ENCODE results near the gene STX4.
"Not testable (repeated sequence)": the region's sequence is repeated elsewhere in the genome, so short reads cannot be mapped to it uniquely, and the experiment has no call there.

The STX4 gene

GRCh38 chr16:31008149-31008548 is 25.2 kb upstream of the STX4 start:
- no peaks in the 10 kb centered on the region for H3K36me3 ChIP-seq (ENCODE audit: control insufficient read depth in 1 of 2, insufficient read depth in 2 of 2, low read length in 2 of 2)
- H3K4me3 ChIP-seq (ENCODE audit: low read depth in 1 of 2, low read length in 2 of 2): no peak overlapping the region
- H3K9ac ChIP-seq (ENCODE audit: low read depth in 1 of 2, low read length in 2 of 2): no peak overlapping the region
- H3K27ac ChIP-seq (ENCODE audit: low read depth, low read length): no peak overlapping the region
- peaks cover 35 to 38% of the 10 kb centered on the region in 2 donors for H3K27me3 ChIP-seq (ENCODE audit: control insufficient read depth in 1 of 2, insufficient read depth in 2 of 2, low read length in 2 of 2)
- no peaks in the 10 kb centered on the region for H3K4me1 ChIP-seq (ENCODE audit: control insufficient read depth in 1 of 2, insufficient read depth in 2 of 2, low read length in 2 of 2)
- H3K9me3 ChIP-seq (ENCODE audit: control insufficient read depth in 1 of 2, low read length in 2 of 2): no peaks in the 10 kb centered on the region

GRCh38 chr16:31008551-31008950 is 24.8 kb upstream of the STX4 start:
- no peaks in the 10 kb centered on the region for H3K9me3 ChIP-seq (ENCODE audit: control insufficient read depth in 1 of 2, low read length in 2 of 2)
- no peak overlapping the region for H3K9ac ChIP-seq (ENCODE audit: low read depth in 1 of 2, low read length in 2 of 2)
- no peaks in the 10 kb centered on the region for H3K36me3 ChIP-seq (ENCODE audit: control insufficient read depth in 1 of 2, insufficient read depth in 2 of 2, low read length in 2 of 2)
- H3K4me3 ChIP-seq (ENCODE audit: low read depth in 1 of 2, low read length in 2 of 2): no peak overlapping the region
- no peaks in the 10 kb centered on the region for H3K4me1 ChIP-seq (ENCODE audit: control insufficient read depth in 1 of 2, insufficient read depth in 2 of 2, low read length in 2 of 2)
- peaks cover 35 to 38% of the 10 kb centered on the region in 2 donors for H3K27me3 ChIP-seq (ENCODE audit: control insufficient read depth in 1 of 2, insufficient read depth in 2 of 2, low read length in 2 of 2)
- H3K27ac ChIP-seq (ENCODE audit: low read depth, low read length): no peak overlapping the region

GRCh38 chr16:31009120-31009519 is 24.2 kb upstream of the STX4 start:
- Histone ChIP-seq H3K36me3 (ENCODE audit: control insufficient read depth in 1 of 2, insufficient read depth in 2 of 2, low read length in 2 of 2) (no peaks in the 10 kb centered on the region), H3K9ac (ENCODE audit: low read depth in 1 of 2, low read length in 2 of 2) (no peak overlapping the region), H3K4me3 (ENCODE audit: low read depth in 1 of 2, low read length in 2 of 2) (no peak overlapping the region), H3K27me3 (ENCODE audit: control insufficient read depth in 1 of 2, insufficient read depth in 2 of 2, low read length in 2 of 2) (peaks cover 35 to 38% of the 10 kb centered on the region in 2 donors), H3K27ac (ENCODE audit: low read depth, low read length) (no peak overlapping the region), H3K9me3 (ENCODE audit: control insufficient read depth in 1 of 2, low read length in 2 of 2) (no peaks in the 10 kb centered on the region), H3K4me1 (ENCODE audit: control insufficient read depth in 1 of 2, insufficient read depth in 2 of 2, low read length in 2 of 2) (no peaks in the 10 kb centered on the region)

GRCh38 chr16:31009894-31010584 is 23.3 kb upstream of the STX4 start:
- H3K36me3 ChIP-seq (ENCODE audit: control insufficient read depth in 1 of 2, insufficient read depth in 2 of 2, low read length in 2 of 2): no peaks in the 10 kb centered on the region
- no peaks in the 10 kb centered on the region for H3K9me3 ChIP-seq (ENCODE audit: control insufficient read depth in 1 of 2, low read length in 2 of 2)
- H3K27ac ChIP-seq (ENCODE audit: low read depth, low read length): no peak overlapping the region
- no peak overlapping the region for H3K9ac ChIP-seq (ENCODE audit: low read depth in 1 of 2, low read length in 2 of 2)
- no peaks in the 10 kb centered on the region for H3K4me1 ChIP-seq (ENCODE audit: control insufficient read depth in 1 of 2, insufficient read depth in 2 of 2, low read length in 2 of 2)
- no peak overlapping the region for H3K4me3 ChIP-seq (ENCODE audit: low read depth in 1 of 2, low read length in 2 of 2)
- peaks cover 35 to 38% of the 10 kb centered on the region in 2 donors for H3K27me3 ChIP-seq (ENCODE audit: control insufficient read depth in 1 of 2, insufficient read depth in 2 of 2, low read length in 2 of 2)

- no peak within 1 kb of the TSS for H3K27ac ChIP-seq (ENCODE audit: low read depth, low read length)
- H3K9ac ChIP-seq (ENCODE audit: low read depth in 1 of 2, low read length in 2 of 2): no peak within 1 kb of the TSS
- H3K36me3 ChIP-seq (ENCODE audit: control insufficient read depth in 1 of 2, insufficient read depth in 2 of 2, low read length in 2 of 2): no peaks in the 10 kb centered on the region
- H3K4me1 ChIP-seq (ENCODE audit: control insufficient read depth in 1 of 2, insufficient read depth in 2 of 2, low read length in 2 of 2): no peaks in the 10 kb centered on the region
- H3K4me3 ChIP-seq (ENCODE audit: low read depth in 1 of 2, low read length in 2 of 2): no peak within 1 kb of the TSS
- H3K27me3 ChIP-seq (ENCODE audit: control insufficient read depth in 1 of 2, insufficient read depth in 2 of 2, low read length in 2 of 2): peaks cover 35 to 38% of the 10 kb centered on the region in 2 donors
- H3K9me3 ChIP-seq (ENCODE audit: control insufficient read depth in 1 of 2, low read length in 2 of 2): no peaks in the 10 kb centered on the region
These were observed 22.6 kb upstream of the STX4 start, which contains the start of gene STX1B for GRCh38 chr16:31010585-31011325. Gene STX1B (minus strand): TSS chr16:31010638. CDS start chr16:31010396, 242 bp downstream.

- H3K27me3 ChIP-seq (ENCODE audit: control insufficient read depth in 1 of 2, insufficient read depth in 2 of 2, low read length in 2 of 2): peaks cover 33 to 35% of the 10 kb centered on the region in 2 donors
- H3K27ac ChIP-seq (ENCODE audit: low read depth, low read length); H3K9me3 ChIP-seq (ENCODE audit: control insufficient read depth in 1 of 2, low read length in 2 of 2); H3K9ac ChIP-seq (ENCODE audit: low read depth in 1 of 2, low read length in 2 of 2); H3K4me1 ChIP-seq (ENCODE audit: control insufficient read depth in 1 of 2, insufficient read depth in 2 of 2, low read length in 2 of 2); H3K36me3 ChIP-seq (ENCODE audit: control insufficient read depth in 1 of 2, insufficient read depth in 2 of 2, low read length in 2 of 2); H3K4me3 ChIP-seq (ENCODE audit: low read depth in 1 of 2, low read length in 2 of 2): not testable (repeated sequence)
These were observed 21.5 kb upstream of the STX4 start for GRCh38 chr16:31011815-31012214.

- H3K27ac ChIP-seq (ENCODE audit: low read depth, low read length); H3K4me3 ChIP-seq (ENCODE audit: low read depth in 1 of 2, low read length in 2 of 2); H3K36me3 ChIP-seq (ENCODE audit: control insufficient read depth in 1 of 2, insufficient read depth in 2 of 2, low read length in 2 of 2); H3K4me1 ChIP-seq (ENCODE audit: control insufficient read depth in 1 of 2, insufficient read depth in 2 of 2, low read length in 2 of 2); H3K9me3 ChIP-seq (ENCODE audit: control insufficient read depth in 1 of 2, low read length in 2 of 2); H3K9ac ChIP-seq (ENCODE audit: low read depth in 1 of 2, low read length in 2 of 2): not testable (repeated sequence)
- peaks cover 23 to 32% of the 10 kb centered on the region in 2 donors for H3K27me3 ChIP-seq (ENCODE audit: control insufficient read depth in 1 of 2, insufficient read depth in 2 of 2, low read length in 2 of 2)
These were observed 20.1 kb upstream of the STX4 start for GRCh38 chr16:31013292-31013691.

- no peak overlapping the region for H3K27ac ChIP-seq (ENCODE audit: low read depth, low read length)
- H3K27me3 ChIP-seq (ENCODE audit: control insufficient read depth in 1 of 2, insufficient read depth in 2 of 2, low read length in 2 of 2): peaks cover 11 to 13% of the 10 kb centered on the region in 2 donors
- H3K9ac ChIP-seq (ENCODE audit: low read depth in 1 of 2, low read length in 2 of 2): no peak overlapping the region
- H3K9me3 ChIP-seq (ENCODE audit: control insufficient read depth in 1 of 2, low read length in 2 of 2): no peaks in the 10 kb centered on the region
- H3K4me1 ChIP-seq (ENCODE audit: control insufficient read depth in 1 of 2, insufficient read depth in 2 of 2, low read length in 2 of 2): peaks cover 0 to 5% of the 10 kb centered on the region in 2 donors
- H3K36me3 ChIP-seq (ENCODE audit: control insufficient read depth in 1 of 2, insufficient read depth in 2 of 2, low read length in 2 of 2): no peaks in the 10 kb centered on the region
- H3K4me3 ChIP-seq (ENCODE audit: low read depth in 1 of 2, low read length in 2 of 2): no peak overlapping the region
These were observed 17.3 kb upstream of the STX4 start for GRCh38 chr16:31016018-31016417.

- not testable (repeated sequence) for H3K9ac ChIP-seq (ENCODE audit: low read depth in 1 of 2, low read length in 2 of 2); H3K36me3 ChIP-seq (ENCODE audit: control insufficient read depth in 1 of 2, insufficient read depth in 2 of 2, low read length in 2 of 2); H3K9me3 ChIP-seq (ENCODE audit: control insufficient read depth in 1 of 2, low read length in 2 of 2); H3K4me3 ChIP-seq (ENCODE audit: low read depth in 1 of 2, low read length in 2 of 2); H3K27me3 ChIP-seq (ENCODE audit: control insufficient read depth in 1 of 2, insufficient read depth in 2 of 2, low read length in 2 of 2); H3K27ac ChIP-seq (ENCODE audit: low read depth, low read length)
- peaks cover 2 to 12% of the 10 kb centered on the region in 2 donors for H3K4me1 ChIP-seq (ENCODE audit: control insufficient read depth in 1 of 2, insufficient read depth in 2 of 2, low read length in 2 of 2)
These were observed 15.6 kb upstream of the STX4 start for GRCh38 chr16:31017756-31018155.

- no peaks in the 10 kb centered on the region for H3K36me3 ChIP-seq (ENCODE audit: control insufficient read depth in 1 of 2, insufficient read depth in 2 of 2, low read length in 2 of 2)
- peaks cover 9 to 20% of the 10 kb centered on the region in 2 donors for H3K4me1 ChIP-seq (ENCODE audit: control insufficient read depth in 1 of 2, insufficient read depth in 2 of 2, low read length in 2 of 2)
- no peak overlapping the region for H3K9ac ChIP-seq (ENCODE audit: low read depth in 1 of 2, low read length in 2 of 2)
- no peak overlapping the region for H3K4me3 ChIP-seq (ENCODE audit: low read depth in 1 of 2, low read length in 2 of 2)
- H3K9me3 ChIP-seq (ENCODE audit: control insufficient read depth in 1 of 2, low read length in 2 of 2): no peaks in the 10 kb centered on the region
- no peak overlapping the region for H3K27ac ChIP-seq (ENCODE audit: low read depth, low read length)
- no peaks in the 10 kb centered on the region for H3K27me3 ChIP-seq (ENCODE audit: control insufficient read depth in 1 of 2, insufficient read depth in 2 of 2, low read length in 2 of 2)
These were observed 12.8 kb upstream of the STX4 start for GRCh38 chr16:31020536-31020935.

Data from duodenal mucosa (tissue), 2 donors.